Breast epithelium (tissue), 3 donors: ENCODE results near the gene PVALEF.

ENCODE experiments used
- CTCF ChIP-seq, 3 donors: fragments of 450-650 bp; IDR thresholded peaks; one replicate each; pipeline ENCODE4 v1.5.1; 2016 to 2017; ENCODE audit warnings: antibody characterized with exemption in 3 of 3, mild to moderate bottlenecking in 3 of 3, moderate library complexity in 3 of 3
- POLR2A ChIP-seq: fragments of 450-650 bp; IDR thresholded peaks from one replicate; pipeline ENCODE4 v1.6.1; 2016; ENCODE audit warnings: antibody characterized with exemption, mild to moderate bottlenecking, moderate library complexity
- POLR2AphosphoS5 ChIP-seq, 3 donors: sonication (generic); formaldehyde crosslinking; IDR thresholded peaks; one replicate each; pipeline ENCODE4 v1.6.1; 2017; ENCODE audit warnings: antibody characterized with exemption in 3 of 3

DNA sequence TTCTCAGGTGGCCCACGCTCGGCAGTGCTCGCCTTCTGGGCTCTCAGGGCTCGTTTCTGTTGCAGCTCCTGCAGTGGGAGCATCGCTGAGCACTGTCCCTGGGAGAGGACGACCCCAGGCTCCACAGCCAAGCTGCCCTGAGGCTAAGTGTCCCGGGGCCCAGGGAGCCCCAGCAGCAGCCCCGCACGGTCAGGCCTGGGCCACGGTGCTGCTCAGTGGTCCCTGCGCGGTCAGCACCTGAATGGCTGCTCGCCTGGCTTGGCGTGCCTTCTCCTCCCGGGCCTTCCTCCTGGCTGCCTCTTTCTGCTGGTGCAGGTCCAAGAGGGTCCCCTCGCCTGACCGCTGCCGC is 34.1 kb downstream of the PVALEF start:
- no peak for TF ChIP-seq POLR2A
- no peak for TF ChIP-seq POLR2AphosphoS5 (IDR thresholded peaks at IDR 0.05)
- TF ChIP-seq CTCF (IDR thresholded peaks at IDR 0.05) = no peak
